Glutamatergic neuron (in vitro differentiated cells): ENCODE data around the gene ACOXL. TPM values are rescaled to one million over a fixed set of nuclear protein-coding genes. Genes with fewer than 3 reads are reported as not detected.

ENCODE experiments used
- total RNA-seq: library from RNA; stranded (reverse); fragmentation: NEBNext Ultra II Directional; extraction: Animal tissue kit (Norgen Biotek cat#: 25700); gene quantifications from one replicate; pipeline ENCODE4 v1.2.1, GENCODE V29; 2021; ENCODE audit not compliant: unreplicated experiment

Gene ACOXL
- total RNA-seq, 1 donor from 2014 or later: 1.4 TPM

Other genes with a start within 250 kb of the ACOXL start
- 11.5 TPM for gene RGPD6, start 155.4 kb upstream of the ACOXL start, total RNA-seq
- gene BUB1, start 54.5 kb upstream of the ACOXL start, total RNA-seq: 10.0 TPM